GM12801 (cell line): ENCODE results near the gene BAG5.

Source experiments
- TF ChIP-seq, protein P1 (sequence below): IDR thresholded peaks from one replicate; pipeline ENCODE4 v1.5.1; 2011; ENCODE audit warnings: control low read depth; ENCODE audit not compliant: insufficient read length; ENCODE audit errors: extremely low read depth

Gene BAG5

DNA sequence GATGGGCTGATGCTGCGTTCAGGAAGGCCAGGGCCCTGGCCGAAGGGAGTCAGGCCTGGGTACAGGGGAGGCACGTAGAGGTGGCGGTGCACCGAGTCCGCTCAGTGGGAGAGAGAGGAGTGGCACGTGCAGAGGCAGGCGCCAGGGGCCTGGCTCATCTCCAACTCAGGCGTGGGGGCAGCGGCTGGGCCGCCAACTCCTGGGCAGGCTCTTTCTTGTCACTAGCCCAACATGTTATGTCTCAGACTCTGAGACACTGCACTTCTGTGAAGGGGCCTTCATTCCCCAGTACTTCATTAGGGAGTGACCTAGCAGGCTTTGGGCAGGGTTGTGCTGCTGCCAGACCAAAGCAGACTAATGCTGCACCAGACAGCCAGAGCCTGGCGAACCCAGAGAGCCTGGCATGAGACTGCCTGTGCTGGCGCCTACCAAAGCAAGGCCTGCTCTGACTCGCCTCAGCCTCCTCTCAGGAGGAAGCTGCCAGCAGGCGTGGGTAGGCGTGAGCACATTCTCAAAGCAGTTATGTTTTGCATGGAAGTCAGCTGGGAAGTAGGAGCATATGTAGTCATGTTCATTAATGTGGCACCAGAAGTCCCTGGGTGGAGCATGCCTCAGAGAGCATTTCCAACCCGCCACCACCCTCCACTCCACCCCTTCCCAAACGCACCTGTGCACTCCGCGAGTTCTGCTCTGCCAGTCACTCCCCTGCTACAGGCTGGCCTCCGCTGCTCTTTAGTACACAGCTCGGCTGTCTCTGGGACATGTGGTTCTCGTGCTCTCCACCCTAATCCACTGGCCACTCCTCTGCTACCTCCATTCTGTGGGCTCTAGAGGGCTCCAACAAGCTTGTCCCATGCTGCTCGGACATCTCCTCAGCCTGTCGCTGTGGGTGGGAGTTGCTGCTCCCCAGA is 49.5 kb downstream of the BAG5 start:
- TF ChIP-seq, protein P1, sequence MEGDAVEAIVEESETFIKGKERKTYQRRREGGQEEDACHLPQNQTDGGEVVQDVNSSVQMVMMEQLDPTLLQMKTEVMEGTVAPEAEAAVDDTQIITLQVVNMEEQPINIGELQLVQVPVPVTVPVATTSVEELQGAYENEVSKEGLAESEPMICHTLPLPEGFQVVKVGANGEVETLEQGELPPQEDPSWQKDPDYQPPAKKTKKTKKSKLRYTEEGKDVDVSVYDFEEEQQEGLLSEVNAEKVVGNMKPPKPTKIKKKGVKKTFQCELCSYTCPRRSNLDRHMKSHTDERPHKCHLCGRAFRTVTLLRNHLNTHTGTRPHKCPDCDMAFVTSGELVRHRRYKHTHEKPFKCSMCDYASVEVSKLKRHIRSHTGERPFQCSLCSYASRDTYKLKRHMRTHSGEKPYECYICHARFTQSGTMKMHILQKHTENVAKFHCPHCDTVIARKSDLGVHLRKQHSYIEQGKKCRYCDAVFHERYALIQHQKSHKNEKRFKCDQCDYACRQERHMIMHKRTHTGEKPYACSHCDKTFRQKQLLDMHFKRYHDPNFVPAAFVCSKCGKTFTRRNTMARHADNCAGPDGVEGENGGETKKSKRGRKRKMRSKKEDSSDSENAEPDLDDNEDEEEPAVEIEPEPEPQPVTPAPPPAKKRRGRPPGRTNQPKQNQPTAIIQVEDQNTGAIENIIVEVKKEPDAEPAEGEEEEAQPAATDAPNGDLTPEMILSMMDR: no peak

DNA sequence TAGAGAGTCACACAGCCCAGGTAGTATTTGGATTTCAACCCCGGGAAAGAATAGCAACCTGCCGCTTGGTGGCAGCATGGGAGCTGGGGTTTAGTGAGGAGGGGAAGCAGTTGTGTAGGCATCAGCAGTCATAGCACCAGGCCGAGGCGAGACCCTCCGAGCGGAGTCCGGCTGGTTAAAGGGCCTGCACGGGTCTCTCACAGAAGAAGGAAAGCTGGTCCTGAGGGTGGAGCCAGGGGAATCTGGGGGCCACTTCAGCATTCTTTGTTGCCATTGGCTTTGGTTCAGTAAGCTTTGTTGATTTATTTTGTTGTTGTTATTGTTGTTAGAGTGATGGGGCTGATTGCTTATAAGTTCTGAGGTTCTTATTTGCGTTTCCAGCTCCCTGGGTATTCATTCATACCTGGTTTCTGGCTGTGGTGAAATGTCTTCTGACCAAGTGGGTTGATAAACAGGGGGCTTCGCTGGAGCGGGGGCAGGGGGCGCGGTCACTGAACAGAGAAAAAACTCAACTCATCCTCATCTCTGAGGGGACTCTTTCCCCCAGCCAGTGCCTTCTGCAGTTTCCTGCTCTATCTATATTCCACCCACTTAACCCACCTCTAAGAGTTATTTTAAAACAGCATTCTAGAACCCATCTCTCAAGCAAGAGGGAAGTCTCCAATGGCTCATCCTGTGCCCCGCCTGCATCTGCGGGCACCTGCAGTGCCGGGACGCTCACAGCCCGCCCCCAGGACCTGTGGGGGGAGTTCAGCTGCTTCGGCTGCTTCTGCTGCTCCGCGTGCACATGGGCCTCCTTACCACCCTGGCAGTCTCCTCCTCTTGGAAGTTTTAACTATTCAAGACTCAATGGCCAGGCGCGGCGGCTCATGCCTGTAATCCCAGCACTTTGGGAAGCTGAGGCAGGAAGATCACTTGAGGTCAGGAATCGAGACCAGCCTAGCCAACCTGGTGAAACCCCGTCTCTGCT is 51.4 kb downstream of the BAG5 start:
- TF ChIP-seq, protein P1: no peak

DNA sequence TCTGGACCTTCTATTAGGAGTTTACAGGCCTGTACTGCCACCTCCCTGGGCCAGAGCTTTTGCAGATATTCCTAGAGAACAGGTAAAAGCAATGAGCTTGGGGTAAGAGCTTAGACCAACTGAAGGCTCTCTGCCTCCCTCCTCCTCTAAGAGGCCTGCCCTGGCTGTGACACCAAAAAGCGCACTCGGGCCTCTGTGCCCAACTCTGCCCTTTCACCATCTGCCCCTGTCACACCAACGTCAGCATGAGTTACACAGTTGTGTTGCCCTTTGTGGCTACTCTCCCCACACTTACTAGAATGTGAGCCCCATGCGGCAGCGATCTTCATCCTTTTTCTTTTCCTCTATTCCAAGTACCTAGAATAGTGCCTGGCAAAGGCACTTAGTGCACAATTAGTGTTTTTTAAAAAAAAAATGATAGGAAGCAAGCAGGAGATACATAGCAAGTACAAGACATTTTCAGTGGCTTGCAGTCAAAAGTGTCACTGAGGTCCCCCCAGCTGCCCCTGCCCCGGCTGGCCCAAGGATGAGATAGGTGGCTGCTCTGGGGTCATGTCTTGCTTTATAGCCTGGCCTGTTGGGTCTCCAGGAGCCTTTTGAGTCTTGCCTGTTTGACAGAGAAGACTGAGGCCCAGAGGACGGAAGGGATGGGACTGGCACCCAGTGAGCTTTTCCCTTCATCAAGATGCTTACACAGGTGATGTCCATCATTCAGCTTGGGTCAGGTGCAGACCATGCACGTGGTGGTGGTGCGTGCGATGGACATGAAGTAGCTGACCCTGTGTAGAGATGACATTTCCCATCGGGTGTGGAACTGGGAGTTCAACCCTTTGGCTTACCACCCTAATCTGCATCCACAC is 52.4 kb downstream of the BAG5 start:
- TF ChIP-seq, protein P1: no peak

DNA sequence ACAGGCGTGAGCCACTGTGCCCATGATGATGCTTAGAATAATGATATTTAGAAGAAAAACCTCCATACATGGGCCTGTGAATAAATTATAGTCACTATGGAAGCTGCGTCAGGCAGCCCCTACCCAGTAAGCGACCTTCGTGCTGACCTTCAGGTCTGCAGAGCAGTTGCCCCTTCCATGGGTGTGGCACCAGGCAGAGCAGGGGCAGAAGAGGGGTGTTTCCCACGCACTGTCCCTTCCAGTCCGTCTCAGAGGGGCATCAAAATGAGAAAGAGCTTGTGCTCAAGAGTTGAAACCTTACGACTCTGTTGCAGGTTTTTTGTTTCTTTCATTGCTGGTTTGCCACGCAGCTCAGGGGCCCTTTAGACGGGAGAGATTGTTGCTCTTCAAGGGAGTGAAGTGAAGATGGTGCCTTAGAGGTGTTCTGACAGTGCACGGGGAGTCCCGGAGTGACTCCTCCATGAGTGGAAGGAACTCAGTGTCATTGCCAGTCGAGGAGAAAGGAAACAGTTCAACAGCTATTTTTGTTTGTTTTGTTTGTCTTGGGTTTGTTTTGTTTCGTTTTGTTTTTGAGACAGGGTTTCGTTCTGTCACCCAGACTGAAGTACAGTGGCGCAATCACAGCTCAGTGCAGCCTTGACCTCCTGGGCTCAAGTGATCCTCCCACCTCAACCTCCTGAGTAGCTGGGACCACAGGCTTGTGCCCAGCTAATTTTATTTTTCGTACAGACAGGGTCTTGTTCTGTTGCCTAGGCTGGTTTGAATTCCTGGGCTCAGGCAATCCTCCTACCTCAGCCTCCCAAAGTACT is 53.7 kb downstream of the BAG5 start:
- TF ChIP-seq, protein P1: no peak

DNA sequence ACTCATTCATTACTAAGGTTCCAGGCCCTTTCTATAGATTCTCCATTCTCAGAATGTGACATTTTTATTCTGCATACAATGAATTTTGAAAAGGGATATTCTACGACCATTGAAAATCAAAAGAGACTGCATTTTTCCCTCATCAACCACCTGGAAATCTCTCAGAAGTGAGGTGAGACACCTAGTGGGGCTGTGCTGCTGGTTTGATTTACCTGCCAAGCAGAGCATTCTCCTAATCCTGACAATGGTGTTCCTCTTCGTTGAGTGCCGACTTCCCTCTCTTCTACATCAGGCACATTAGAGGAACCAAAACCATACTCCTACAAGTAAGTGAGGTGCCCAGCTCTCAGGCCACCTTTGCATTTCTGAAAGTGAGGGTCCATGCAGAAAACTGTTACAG is 54.7 kb downstream of the BAG5 start:
- TF ChIP-seq, protein P1: no peak
